HL-60 (cell line): ENCODE measurements around the gene ADGRG6.

Experiments
- DNase-seq, 2 experiments: peaks; one replicate each; pipeline ENCODE4 v3.0.0-alpha.2; 2010 to 2020; ENCODE audit warnings: low read depth in 1 of 2, low spot score in 1 of 2
- H3K27ac ChIP-seq: fragments of 250-450 bp; sonication (Bioruptor Pico); replicated peaks from 2 replicates; pipeline ENCODE4 v1.5.1; 2020; ENCODE audit warnings: mild to moderate bottlenecking, moderate library complexity
- H3K27me3 ChIP-seq: fragments of 250-450 bp; sonication (Bioruptor Pico); 2 replicates; pipeline ENCODE4 v1.5.1; 2021; ENCODE audit warnings: mild to moderate bottlenecking, moderate library complexity; ENCODE audit not compliant: insufficient read depth, poor library complexity, severe bottlenecking
- H3K4me3 ChIP-seq: replicated peaks from 2 replicates; pipeline ENCODE4 v1.5.1; 2011; ENCODE audit warnings: mild to moderate bottlenecking, control low read depth, low read length; ENCODE audit not compliant: insufficient read depth
- CTCF ChIP-seq: IDR thresholded peaks from one replicate; pipeline ENCODE4 v1.5.1; 2011; ENCODE audit warnings: low read length, control low read depth, inconsistent platforms; ENCODE audit not compliant: insufficient read depth
- GABPA ChIP-seq: IDR thresholded peaks from 2 replicates; pipeline ENCODE4 v1.6.1; 2012; ENCODE audit warnings: low read depth
- POLR2AphosphoS5 ChIP-seq: IDR thresholded peaks from 2 replicates; pipeline ENCODE4 v1.6.1; 2012; ENCODE audit warnings: low read depth
- REST ChIP-seq: IDR thresholded peaks from 2 replicates; pipeline ENCODE4 v1.6.1; 2012; ENCODE audit warnings: low read depth; ENCODE audit not compliant: insufficient replicate concordance
- SPI1 ChIP-seq: IDR thresholded peaks from 2 replicates; pipeline ENCODE4 v1.6.1; 2012; ENCODE audit warnings: low read depth, mild to moderate bottlenecking, borderline replicate concordance

ADGRG6 gene

GRCh38 chr6:142380626-142381025, 78.8 kb downstream of the ADGRG6 start:
- peak in 1 of 2 experiments; percentile 19 for DNase-seq
- H3K27me3 ChIP-seq, result no peaks in the 10 kb centered on the region
- H3K27ac ChIP-seq, result no peak overlapping the region
- H3K4me3 ChIP-seq, result no peak overlapping the region
- no peak for TF ChIP-seq GABPA
- peak; percentile 70 for TF ChIP-seq SPI1

- no peak overlapping the region for H3K27ac ChIP-seq
- H3K4me3 ChIP-seq, result no peak overlapping the region
- no peaks in the 10 kb centered on the region for H3K27me3 ChIP-seq
- TF ChIP-seq POLR2AphosphoS5 (no peak), REST (no peak), SPI1 (no peak), CTCF (no peak), GABPA (no peak)
- DNase-seq, result no peak
These were observed 79.4 kb downstream of the ADGRG6 start for GRCh38 chr6:142381181-142381580.

- TF ChIP-seq REST, result no peak
- no peak for DNase-seq
- no peaks in the 10 kb centered on the region for H3K27me3 ChIP-seq
- no peak overlapping the region for H3K27ac ChIP-seq
- H3K4me3 ChIP-seq, result no peak overlapping the region
These were observed 80.1 kb downstream of the ADGRG6 start for GRCh38 chr6:142381845-142382378.

- TF ChIP-seq GABPA, result no peak
- TF ChIP-seq CTCF, result no peak
- TF ChIP-seq POLR2AphosphoS5, result no peak
- no peak for TF ChIP-seq SPI1
- no peak for TF ChIP-seq REST
- Histone ChIP-seq H3K4me3 (no peak overlapping the region), H3K27ac (no peak overlapping the region), H3K27me3 (no peaks in the 10 kb centered on the region)
- DNase-seq, result no peak
These were observed 82.9 kb downstream of the ADGRG6 start for GRCh38 chr6:142384519-142385254.
